Stimulated activated CD4-positive, alpha-beta T cell treated with anti-CD3 and anti-CD28 coated beads, Interleukin-1b, Interleukin-23, amount 100 ng/mL, for 4 hours (primary cell): ENCODE data around the gene UBR3.

Source experiments
- DNase-seq, 2 donors: peaks; one replicate each; pipeline ENCODE4 v3.0.0-alpha.2; 2020; ENCODE audit warnings: low read depth in 2 of 2

The UBR3 gene

DNA sequence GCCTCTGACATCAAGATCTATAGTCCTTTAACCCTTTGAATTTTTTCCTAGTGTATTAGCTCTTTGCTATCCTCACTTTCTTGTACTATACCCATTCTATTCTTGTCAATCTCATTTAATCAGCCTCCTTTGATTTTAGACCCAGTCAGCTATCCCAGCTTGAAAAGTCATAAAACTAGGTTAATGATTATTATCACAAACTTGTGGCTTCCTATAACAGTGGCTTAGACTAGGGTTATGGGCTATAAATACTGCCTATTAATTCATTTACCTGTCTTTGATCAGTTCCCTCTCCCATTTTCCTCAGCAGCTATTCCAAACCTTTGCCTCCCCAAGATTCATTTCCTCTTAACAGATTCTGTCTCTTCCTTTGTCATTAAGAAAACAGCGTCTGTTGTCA is 174.8 kb downstream of the UBR3 start:
- DNase-seq = no peak

DNA sequence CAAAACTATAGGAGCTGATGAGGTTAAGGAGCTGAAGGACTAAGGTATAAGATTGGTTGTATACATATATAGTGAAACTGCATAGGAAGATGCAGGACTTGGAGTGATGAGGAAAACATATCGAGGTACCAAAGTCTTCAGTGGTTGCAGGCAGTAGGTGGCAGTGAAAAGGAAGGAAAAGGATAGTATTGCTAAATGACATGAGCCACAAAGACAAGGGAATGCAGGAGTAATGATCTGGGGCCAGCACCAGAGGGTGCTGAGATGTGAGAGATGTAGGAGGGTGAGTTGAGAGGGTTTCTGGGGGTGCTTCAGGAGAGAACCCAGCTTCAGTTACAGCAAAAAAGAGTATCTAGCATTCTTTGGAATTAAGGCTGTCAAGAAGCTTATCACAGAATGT is 178.4 kb downstream of the UBR3 start:
- DNase-seq = no peak

DNA sequence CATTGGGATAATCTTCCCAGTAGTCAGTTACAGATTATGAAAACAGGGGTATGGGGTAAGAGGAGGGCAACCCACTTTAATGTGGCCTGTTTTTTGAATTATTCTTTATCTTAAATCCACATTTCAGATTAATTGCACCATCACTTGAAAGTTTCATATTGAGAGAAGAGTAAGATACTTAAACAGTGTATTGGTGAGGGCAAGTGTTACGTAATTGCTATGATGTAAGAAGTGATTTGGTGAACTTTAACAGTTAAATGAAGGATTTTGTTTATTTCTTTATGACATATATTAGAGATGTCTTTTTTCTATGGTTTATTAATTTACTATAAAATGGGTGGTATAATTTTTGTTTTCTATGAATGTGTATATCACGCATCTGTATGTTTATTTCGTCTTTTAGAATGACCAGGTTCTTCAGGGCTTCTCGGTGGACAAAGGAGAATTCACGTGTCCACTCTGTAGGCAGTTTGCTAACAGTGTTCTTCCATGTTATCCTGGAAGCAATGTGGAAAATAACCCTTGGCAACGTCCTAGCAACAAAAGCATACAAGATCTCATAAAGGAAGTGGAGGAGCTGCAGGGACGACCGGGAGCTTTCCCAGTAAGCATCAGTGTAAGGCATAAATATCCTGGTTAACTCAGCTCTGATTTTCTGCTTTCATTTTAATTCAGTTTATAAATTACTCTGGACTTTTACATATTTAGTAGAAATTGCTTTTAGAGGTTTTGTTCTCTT is 179.5 kb downstream of the UBR3 start:
- no peak for DNase-seq

DNA sequence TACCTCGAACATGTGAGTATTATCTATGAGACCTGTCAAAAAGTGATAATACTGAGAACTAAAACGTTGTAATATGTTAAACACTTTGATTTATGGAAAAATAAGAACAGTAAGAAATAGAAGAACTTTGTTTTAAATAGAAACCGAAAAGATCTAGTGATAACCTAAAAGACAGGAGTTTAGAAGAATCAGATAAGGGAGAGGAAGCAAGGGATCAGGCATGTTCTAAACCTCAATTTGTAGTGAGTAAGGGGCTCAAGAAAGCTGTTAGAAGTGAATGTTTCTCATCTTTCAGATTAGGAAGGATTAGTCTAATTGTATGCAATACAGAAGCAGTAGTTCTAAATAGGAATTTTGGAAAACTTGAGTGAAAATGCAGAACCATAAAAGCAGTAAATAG is 182.0 kb downstream of the UBR3 start:
- DNase-seq = no peak

DNA sequence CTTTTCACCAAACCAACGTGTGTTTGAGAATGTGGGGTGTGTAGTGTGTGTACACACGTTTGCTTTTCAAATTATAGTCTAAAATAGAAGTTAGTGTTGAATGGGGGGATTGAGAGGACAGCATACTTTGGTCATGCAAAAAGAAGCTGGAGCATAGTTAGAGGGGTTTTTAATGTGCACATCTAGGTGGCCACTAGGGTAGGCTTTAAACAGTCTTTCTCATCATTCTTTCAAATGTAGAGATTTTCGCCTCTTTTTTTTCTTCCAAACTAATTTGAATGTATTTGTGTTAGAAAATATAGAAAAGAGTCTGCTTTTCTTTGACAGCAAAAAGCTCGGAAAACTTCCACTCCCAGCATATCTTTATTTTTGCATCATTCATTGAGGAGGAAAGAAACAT is 185.5 kb downstream of the UBR3 start:
- no peak for DNase-seq

DNA sequence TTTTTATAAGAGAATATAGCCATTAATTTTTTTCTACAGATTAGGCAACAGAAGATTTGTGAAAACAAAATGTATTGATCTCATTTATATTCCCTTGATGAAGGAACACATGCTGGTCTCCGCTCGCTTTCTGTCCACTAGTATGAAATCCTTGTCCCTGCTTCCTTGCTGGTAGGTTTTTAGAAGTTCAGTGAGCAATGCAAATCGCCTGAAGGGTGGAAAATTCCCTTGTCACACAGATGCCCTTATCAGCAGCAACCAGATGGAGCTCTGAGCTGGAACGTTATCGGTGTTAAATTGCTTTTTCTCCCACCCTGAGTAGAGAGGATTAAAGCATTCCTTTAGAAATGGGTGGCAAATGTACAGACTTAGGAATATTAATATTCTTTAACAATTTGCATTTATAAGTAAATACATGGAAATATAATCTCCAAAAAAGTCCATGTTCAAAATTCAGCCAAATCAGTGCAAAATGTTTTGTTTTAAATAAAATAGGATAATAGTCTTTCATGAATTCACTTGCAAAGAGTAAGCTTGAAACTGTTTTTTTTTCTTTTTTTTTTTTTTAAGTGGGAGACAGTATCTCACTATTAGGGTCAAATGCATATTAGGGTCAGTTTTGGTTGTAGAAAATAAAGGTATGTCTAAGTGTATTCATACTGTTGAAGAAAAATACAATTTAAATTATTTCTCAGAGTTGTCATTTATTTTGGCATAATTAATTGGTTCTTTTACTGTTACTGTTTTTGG is 186.7 kb downstream of the UBR3 start:
- DNase-seq = no peak

DNA sequence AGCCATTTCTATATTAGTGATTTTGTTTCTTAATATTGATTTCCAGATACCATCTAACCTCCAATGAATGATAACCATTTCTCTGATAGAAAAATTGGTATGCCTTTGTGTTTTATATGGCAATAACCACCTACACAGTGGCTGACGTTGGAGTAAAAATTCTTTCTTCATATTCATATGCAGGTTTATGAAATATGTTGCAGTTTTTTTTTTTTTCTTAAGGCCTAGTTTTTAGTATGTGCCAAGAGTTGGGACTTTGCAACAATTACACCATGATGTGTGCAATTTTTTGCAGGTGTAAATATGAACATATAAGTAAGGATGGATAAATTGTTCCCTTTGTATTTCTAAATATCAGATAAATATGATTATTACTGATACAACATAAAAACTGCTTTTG is 187.5 kb downstream of the UBR3 start:
- no peak for DNase-seq

DNA sequence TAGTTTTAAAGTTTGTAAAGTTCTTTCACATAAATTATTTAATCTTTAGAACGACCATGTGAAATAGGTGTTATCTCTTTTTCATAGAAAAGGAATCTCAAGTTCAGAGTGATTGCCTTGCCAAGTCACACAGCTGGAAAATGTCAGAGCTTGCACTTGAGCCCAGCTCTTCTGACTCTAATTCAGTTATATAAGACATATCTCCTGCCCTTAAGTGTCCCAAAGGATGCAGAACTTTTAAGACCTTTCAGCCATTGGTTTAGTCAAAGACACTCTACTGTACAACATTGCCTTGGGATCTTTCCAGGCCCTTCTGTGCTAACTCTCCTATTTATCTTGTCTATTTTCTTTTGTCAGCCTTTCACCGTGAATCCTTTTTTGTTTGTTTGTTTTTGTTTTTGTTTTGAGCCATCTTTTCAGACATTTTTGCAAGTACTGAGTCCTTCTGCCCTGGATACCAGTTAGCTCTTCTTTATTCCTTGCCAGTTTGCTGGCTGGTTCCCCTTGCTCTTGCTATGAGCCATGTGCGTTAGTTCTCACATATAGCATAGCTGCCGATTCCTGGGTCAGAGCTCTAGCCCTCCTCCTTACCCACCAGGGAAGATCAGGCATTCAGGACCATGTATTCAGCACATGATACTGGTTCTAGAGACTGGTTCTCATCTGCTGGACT is 190.7 kb downstream of the UBR3 start:
- DNase-seq = no peak

DNA sequence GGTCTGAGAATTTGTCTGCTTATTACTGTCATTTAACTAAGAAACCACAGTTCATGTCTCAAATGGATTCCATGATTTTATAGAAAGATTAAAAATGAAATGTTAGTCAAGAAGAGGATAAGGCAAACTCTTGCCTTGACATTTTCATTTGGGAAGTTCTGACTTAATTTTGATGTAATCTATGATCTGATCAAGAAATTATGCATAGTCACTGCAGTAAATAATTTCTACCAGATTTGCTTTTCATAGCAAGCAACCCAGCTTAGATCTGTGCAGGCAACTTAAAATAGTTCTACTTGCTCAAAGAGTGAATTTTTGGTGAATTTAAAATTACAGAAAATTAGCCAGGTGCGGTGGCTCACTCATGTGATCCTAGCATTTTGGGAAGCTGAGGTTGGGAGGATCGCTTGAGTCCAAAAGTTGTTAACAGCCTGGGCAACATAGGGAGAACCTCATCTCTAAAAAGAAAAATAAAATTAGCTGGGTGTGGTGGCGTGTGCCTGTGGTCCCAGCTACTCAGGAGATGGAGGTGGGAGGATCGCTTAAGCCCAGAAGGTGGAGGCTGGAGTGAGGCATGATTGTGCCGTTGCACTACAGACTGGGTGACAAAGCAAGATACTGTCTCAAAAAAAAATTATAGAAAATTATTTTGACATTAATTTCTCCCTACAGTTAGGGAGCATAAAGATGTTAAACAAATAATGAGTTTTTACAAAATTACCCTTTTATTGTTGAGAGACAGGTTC is 192.0 kb downstream of the UBR3 start:
- no peak for DNase-seq

DNA sequence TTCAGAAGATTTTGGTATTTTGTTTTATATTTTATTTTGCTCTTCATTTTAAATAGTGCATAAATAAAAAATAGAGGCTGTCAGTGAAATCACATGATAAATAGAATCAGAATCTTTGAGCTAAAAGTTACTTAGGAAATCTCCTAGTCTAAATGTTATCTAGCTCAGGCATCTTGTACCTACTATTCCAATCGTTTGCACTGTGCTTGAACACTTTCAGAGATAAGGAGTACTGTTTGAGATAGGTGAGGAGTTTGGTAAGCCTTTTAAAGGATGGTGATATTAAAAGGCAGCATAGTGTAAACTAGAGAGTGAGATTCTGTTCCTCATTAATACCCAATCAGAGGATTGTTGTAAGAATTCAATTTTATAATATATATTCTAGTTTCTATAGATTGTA is 193.5 kb downstream of the UBR3 start:
- DNase-seq = no peak

DNA sequence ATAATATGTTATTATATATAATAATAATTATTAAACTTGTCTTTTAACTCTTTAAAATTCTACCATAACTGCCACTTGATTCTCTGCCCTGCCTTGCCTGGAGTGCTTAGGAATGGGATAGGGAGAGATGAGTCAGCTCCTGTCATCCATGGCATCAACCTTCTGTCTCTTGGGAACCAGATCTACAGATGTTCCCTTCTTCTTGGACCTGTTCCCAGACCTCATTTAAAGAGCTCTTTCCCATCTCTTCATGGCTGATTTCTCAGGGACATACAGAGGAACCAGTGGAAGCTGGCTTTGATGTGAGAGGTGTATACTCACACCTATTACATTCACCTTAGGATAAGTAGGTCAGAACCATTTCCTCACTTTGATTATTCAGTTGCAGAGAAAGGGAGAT is 195.4 kb downstream of the UBR3 start:
- no peak for DNase-seq

DNA sequence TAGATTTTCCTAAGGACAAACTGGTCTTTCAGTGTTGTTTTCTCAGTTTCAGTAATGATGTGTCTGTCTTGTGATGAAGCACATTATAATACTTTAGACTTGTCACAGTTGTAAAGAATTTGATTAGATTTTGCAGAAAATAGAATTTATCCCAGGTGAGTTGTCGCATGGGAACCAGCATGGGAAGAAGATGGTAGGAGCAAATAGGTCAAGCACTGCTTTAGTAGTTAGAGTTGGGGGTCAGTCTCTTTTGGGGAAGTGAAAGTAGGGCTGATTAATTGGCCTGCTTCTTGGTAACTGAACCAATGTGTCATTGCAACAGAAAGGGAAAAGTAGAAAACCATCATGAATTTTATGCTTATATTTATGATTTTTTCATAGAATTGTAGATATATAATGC is 197.5 kb downstream of the UBR3 start:
- DNase-seq = no peak

DNA sequence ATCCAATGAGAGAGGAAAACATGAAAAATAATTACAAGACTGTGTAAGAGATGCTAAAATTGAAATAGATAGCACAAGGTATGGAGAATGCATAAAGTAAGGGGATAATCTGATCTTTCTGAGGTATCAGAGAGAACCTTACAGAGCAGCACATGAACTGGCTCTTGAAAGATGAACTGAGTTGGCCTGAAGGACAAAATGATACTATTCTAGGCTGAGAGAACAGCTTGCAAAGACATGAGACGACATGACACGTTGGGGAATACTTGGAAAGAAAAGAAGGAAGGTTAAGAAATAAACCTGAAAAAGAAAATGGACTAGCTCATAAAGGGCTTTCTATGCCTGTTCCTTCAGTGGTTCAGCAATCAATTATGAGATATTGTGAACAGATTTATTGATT is 198.0 kb downstream of the UBR3 start:
- DNase-seq = no peak

DNA sequence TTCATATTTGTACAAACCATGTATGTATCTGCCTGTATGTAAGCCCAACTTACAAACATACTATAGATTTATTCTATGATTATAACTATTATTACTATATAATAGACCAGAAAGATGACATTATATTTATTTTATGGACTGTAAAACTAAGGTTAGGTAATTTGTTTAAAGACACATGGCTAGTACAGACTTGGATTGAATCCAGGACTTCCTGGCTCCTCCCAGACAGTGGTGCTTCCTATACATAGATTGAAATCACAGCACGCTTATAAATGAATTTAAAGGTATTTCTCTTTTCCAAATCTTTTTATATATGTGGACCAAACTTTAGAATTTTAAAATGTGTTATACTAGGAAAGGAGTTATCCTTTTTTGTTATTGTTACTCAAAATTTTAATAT is 199.1 kb downstream of the UBR3 start:
- no peak for DNase-seq

DNA sequence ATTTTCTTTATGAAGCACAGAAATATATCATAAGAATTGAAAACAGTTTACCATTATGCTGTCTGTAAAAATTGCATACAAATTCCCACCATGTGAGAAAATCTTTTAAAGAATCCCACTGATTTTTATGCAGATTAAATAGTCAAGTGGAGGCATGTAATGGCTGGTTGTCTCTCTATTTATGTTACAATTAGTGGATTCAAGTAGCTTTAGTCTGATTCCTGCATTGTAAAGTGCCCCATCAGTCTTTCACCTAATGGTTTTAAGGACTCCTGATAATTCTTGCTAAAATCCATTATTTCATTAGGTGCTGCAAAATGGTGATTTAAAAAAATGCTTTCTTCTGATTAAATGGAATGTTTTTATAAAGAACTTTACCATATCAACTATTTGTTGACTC is 202.3 kb downstream of the UBR3 start:
- DNase-seq = no peak

DNA sequence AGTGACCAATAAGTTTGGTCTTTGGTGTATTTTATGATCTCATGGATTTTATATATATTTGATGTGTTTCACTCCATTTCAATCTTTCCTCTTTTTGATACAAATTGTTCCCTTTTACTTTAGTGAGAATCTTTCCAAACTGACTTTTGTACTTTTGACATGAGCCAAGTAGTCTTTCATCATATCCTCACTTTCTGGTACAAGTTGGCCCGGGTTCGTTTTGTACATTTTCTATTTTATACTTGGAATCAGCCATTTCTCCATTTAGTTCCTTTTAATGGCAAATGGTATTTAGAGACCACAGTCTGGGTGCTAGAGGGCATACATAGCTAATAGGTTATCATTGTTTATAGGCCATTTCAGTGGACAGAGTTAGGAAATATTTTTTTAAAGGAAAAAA is 202.8 kb downstream of the UBR3 start:
- DNase-seq = no peak

DNA sequence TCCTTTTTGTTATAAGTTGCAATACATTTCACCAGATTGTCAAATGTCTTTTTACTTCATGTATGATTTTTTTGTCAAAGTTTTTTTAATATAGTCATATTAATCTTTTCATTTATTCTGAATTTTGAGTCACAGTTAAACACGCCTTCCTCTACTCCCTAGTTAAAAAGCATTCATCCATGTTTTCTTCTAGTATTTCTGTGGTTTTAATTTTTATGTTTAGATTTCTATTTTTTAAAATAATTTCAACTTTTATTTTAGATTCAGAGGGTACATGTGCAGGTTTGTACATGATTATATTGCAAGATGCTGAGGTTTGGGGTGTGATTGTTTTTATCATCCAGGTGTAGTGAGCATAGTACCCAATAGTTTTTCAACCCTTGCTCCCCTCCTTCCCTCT is 204.0 kb downstream of the UBR3 start:
- no peak for DNase-seq

DNA sequence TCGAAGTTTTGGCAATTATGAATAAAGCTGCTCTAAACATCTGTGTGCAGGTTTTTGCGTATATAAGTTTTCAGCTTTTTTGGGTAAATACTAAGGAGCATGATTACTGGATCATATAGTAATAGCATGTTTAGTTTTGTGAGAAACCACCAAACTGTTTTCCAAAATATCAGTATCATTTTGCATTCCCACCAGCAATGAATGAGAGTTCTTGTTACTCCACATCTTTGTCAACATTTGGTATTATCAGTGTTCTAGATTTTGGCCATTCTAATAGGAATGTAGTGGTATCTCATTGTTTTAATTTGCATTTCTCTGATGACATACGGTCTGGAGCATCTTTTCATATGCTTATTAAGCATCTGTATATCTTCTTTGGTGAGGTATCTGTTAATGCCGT is 207.3 kb downstream of the UBR3 start:
- DNase-seq = no peak

DNA sequence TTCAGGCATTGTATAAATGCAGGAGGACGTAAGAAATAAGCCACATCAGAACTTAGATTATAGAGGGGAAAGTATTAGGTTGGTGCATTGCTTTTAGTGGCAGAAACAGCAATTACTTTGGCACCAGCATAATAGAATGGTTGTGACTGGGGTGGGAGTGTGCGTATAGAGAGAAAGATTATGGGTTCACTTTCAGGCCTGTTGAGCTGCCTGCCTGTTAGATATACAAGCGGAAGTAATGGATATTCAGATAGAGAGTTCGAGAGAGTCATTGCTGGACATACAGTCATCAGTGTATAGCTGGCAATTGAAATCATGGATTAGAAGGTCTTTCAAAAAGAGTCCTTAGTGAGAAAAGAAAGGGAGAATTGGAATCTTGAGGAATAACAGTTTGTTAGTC is 211.5 kb downstream of the UBR3 start:
- DNase-seq = no peak

DNA sequence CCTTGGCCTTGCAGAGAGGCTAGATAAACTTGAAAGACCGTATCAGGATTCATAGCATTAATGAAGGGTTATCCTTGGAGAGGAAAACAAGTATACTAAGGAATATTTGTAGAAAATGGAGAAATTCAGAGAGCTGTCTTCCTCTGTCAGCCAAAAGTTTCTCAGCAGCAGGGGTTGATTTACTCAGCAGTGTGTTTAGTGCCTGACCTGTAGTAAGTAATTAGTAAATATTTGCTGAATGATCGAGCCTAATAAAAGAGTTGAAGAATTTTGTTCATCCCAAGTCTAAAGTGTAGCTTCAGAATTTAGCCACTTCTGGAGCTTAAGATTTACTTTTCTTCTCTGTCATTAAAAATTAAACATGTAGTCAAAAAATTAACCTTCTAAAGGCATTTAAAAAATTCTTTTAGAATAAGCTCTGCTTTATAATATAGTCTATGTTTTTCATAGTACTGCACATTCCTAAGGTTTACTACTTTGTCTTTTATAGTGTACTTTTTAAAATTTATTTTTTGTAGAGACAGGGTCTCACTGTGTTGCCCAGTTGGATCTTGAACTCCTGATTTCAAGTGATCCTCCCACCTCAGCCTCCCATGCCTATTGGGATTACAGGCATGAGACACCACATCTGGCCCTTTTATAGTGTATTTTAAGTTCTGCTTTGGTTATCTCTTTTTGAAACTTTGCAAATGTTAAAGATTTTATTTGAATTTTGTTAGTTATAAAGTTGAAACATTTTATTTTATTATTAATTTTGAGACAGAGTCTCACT is 212.3 kb downstream of the UBR3 start:
- no peak for DNase-seq

DNA sequence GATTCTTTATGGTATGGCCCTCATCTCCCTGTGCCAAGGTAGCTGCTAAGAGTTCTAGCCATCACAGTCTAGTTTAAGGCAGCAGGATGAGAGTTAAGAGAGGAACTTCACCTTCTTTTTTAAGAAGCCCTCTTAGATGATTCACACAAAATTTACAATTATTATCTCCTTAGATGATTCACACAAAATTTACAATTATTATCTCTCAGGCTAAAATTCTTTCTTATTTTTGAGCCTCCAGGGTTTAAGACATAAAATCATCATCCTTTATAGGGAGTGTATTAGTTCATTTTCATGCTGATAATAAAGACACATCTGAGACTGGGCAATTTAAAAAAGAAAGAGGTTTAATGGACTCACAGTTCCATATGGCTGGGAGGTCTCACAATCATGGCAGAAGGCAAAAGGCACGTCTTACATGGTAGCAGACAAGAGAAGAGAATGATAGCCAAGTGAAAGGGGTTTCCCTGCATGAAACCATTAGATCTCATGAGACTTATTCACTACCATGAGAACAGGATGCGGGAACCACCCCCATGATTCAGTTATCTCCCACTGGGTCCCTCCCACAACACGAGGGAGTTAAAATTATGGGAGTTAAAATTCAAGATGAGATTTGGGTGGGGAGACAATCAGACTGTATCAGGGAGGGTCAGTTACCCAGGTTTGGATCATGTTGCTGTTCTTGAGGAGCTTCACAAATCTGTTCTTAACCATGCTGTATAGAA is 217.7 kb downstream of the UBR3 start:
- no peak for DNase-seq
